Measurements from ENCODE around the gene NMNAT1.

GRCh38 chr1:10022656-10023055 lies 79.4 kb downstream of the NMNAT1 start:
- TF ChIP-seq POLR2A (IDR thresholded peaks at IDR 0.05), result no peak
- no peak for TF ChIP-seq CTCF (IDR thresholded peaks at IDR 0.05)

All from heart left ventricle (tissue), 13 donors.